A549 (cell line): ENCODE measurements around the gene MPP2. TPM values are rescaled to one million over a fixed set of nuclear protein-coding genes. Genes with fewer than 3 reads are reported as not detected.

Experiments used
- ATAC-seq, 2 experiments: fragments of 200-7000 bp in 1 of 2; fragments of >200 bp in 1 of 2; cut with Nextera tagmentation in 1 of 2; cut with Tn5 transposase in 1 of 2; 3 replicates each; pipeline versions ENCODE4 v1.8.0 to v1.9.1; 2018 to 2020; ENCODE audit warnings: mild to moderate bottlenecking in 1 of 2, moderate library complexity in 1 of 2
- CTCF ChIA-PET: fragments of 300-600 bp; sonication (Branson Sonifier 250); formaldehyde crosslinking; extraction: SDS; loops from one replicate; lab custom pipeline; 2021; ENCODE audit warnings: antibody characterized with exemption, inconsistent platforms; lab: Yijun Ruan, JAX
- POLR2A ChIA-PET: fragments of 350-600 bp; formaldehyde crosslinking; extraction: SDS; loops from one replicate; lab custom pipeline; 2021; ENCODE audit warnings: antibody characterized with exemption, inconsistent platforms; lab: Yijun Ruan, JAX
- DNase-seq, 2 experiments: peaks; one replicate each; pipeline versions ENCODE4 v3.0.0 to v3.0.0-alpha.2; 2011 to 2016; ENCODE audit warnings: low read depth in 1 of 2, low spot score in 1 of 2
- FAIRE-seq: peaks from 2 replicates; lab custom pipeline; 2011; peaks lifted over from hg19 to GRCh38; lab: Jason Lieb, UNC
- H3K27ac ChIP-seq, 2 experiments: fragments of >200 bp; sonication (Bioruptor Twin); formaldehyde crosslinking; 3 replicates each; pipeline ENCODE4 v1.5.1; 2016 to 2017
- H3K4me1 ChIP-seq: fragments of >200 bp; sonication (Bioruptor Twin); formaldehyde crosslinking; 3 replicates; pipeline ENCODE4 v1.6.1; 2016
- H3K4me2 ChIP-seq: fragments of >200 bp; sonication (Bioruptor Twin); formaldehyde crosslinking; 3 replicates; pipeline ENCODE4 v1.6.1; 2016
- H3K4me3 ChIP-seq: fragments of >200 bp; sonication (Bioruptor Twin); formaldehyde crosslinking; 3 replicates; pipeline ENCODE4 v1.5.1; 2016
- H3K9me3 ChIP-seq: fragments of >200 bp; sonication (Bioruptor Twin); formaldehyde crosslinking; 3 replicates; pipeline ENCODE4 v1.6.1; 2016
- CEBPB ChIP-seq, 2 experiments: fragments of >200 bp in 1 of 2; sonication (Bioruptor Twin) in 1 of 2; formaldehyde crosslinking in 1 of 2; IDR thresholded peaks; 2 replicates each; pipeline ENCODE4 v1.6.1; 2012 to 2016
- EHF ChIP-seq: fragments of 250-450 bp; sonication (Bioruptor Pico); IDR thresholded peaks from 2 replicates; pipeline ENCODE4 v1.5.0; 2020; ENCODE audit warnings: mild to moderate bottlenecking
- EHMT2 ChIP-seq: fragments of 200-600 bp; sonication (generic); IDR thresholded peaks from 2 replicates; pipeline ENCODE4 v1.6.1; 2016; ENCODE audit warnings: antibody characterized with exemption, low read depth, mild to moderate bottlenecking, moderate library complexity
- EP300 ChIP-seq, 2 experiments: fragments of >200 bp; sonication (Bioruptor Twin); formaldehyde crosslinking; IDR thresholded peaks; 2 replicates in 1 of 2; 3 replicates in 1 of 2; pipeline ENCODE4 v1.6.1; 2016 to 2017
- HDAC2 ChIP-seq: fragments of 200-600 bp; sonication (generic); IDR thresholded peaks from 2 replicates; pipeline ENCODE4 v1.6.1; 2016
- HOXA7 ChIP-seq: fragments of 250-450 bp; sonication (Bioruptor Pico); IDR thresholded peaks from 2 replicates; pipeline ENCODE4 v1.5.0; 2020; ENCODE audit warnings: mild to moderate bottlenecking, moderate library complexity
- JUN ChIP-seq, 2 experiments: fragments of >200 bp; sonication (Bioruptor Twin); formaldehyde crosslinking; IDR thresholded peaks; 2 replicates in 1 of 2; 3 replicates in 1 of 2; pipeline ENCODE4 v1.6.1; 2016 to 2017
- MAX ChIP-seq: IDR thresholded peaks from 2 replicates; pipeline ENCODE4 v1.6.1; 2012
- MYC ChIP-seq: IDR thresholded peaks from 2 replicates; pipeline ENCODE4 v1.6.1; 2012; ENCODE audit warnings: mild to moderate bottlenecking, inconsistent platforms, low read length, improper control_type of control experiment, borderline replicate concordance
- NPAS2 ChIP-seq: fragments of 250-450 bp; sonication (Bioruptor Pico); IDR thresholded peaks from 2 replicates; pipeline ENCODE4 v1.8.0; 2022; ENCODE audit warnings: mild to moderate bottlenecking, moderate library complexity, borderline replicate concordance
- PHF8 ChIP-seq: fragments of 200-600 bp; sonication (generic); IDR thresholded peaks from 2 replicates; pipeline ENCODE4 v1.6.1; 2016; ENCODE audit warnings: low read depth, mild to moderate bottlenecking, antibody characterized with exemption, moderate library complexity, borderline replicate concordance
- POLR2AphosphoS2 ChIP-seq: conservative IDR thresholded peaks from 2 replicates; pipeline ENCODE4 v1.6.1; 2012; ENCODE audit warnings: low read length, improper control_type of control experiment, inconsistent platforms
- RCOR1 ChIP-seq: fragments of 150-350 bp; IDR thresholded peaks from 2 replicates; pipeline ENCODE4 v1.6.1; 2014; ENCODE audit warnings: antibody characterized with exemption, low read length, low read depth
- REST ChIP-seq: fragments of 200-600 bp; sonication (generic); IDR thresholded peaks from 2 replicates; pipeline ENCODE4 v1.6.1; 2016; ENCODE audit warnings: antibody characterized with exemption, mild to moderate bottlenecking, moderate library complexity
- USF2 ChIP-seq: fragments of 450-650 bp; IDR thresholded peaks from 2 replicates; pipeline ENCODE4 v1.6.1; 2014; ENCODE audit warnings: antibody characterized with exemption
- ZFP36 ChIP-seq: fragments of 450-650 bp; IDR thresholded peaks from 2 replicates; pipeline ENCODE4 v1.6.1; 2014; ENCODE audit warnings: borderline replicate concordance; ENCODE audit not compliant: partially characterized antibody
- WGBS: methylation state at CpG from one replicate; pipeline ENCODE4 v1.1.6; 2017; ENCODE audit errors: missing lambda C conversion rate; 5-methylcytosine and 5-hydroxymethylcytosine counted together
- polyA plus RNA-seq, 4 experiments: library from polyadenylated mRNA; depleted of rRNA in 3 of 4; stranded (reverse); fragments of >200 nt; fragmentation: RNase III in 1 of 4; extraction: RNeasy Plus Mini Kit Qiagen cat#74134 plus additional on column Dnase treatment in 1 of 4; gene quantifications; 2 replicates in 3 of 4; 3 replicates in 1 of 4; pipeline ENCODE4 v1.2.3, GENCODE V29; 2011 to 2017
- TF ChIP-seq, protein P1 (sequence below): fragments of >200 bp; sonication (Bioruptor Twin); formaldehyde crosslinking; IDR thresholded peaks from 2 replicates; pipeline ENCODE4 v1.6.1; 2016

Gene MPP2
- polyA plus RNA-seq, 2 of the 4 experiments (the other 2 are of a cell fraction), result 3.8 to 4.2 TPM

DNA sequence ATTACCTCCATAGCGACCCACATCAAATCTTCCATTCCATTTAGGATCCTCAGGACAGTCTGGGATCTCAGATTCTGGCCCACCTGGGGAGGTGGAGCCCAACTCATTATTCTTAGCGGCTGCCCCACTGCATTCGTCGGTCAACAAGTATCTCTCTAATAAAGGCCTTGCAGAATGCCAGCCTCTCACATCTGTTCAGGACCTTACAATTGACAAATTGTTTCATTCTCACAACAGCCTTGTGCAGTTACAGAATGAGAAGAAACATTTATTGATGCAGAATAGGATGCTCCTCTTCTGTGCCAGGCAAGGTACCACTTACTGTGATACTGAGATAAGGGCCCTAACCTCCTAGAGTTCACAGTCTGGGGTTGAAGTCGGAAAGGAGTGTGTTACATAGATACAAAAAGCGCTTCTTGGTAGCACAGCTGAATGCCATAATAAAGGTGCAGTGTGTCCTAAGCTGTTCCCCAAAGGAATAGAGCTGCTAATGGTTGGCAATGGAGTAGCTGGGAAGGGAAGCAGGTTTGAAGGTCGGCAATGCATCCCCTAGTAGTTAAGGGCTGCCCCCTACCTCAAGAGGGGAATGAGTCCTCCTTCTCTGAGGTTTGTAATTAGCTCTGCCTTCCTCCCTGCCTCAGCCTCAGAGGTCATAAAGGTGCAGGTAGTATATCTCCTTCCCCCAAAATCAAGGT lies 2.3 kb upstream of the MPP2 start:
- DNase-seq, result no peak
- no peak for TF ChIP-seq NPAS2 (CRISPR knock-in tag)
- TF ChIP-seq USF2, result no peak
- TF ChIP-seq MYC, result no peak
- TF ChIP-seq ZFP36, result no peak
- WGBS, result 61% methylated on average over 7 of the region's 7 CpGs
- ATAC-seq, result no peak
- Histone ChIP-seq H3K4me3 (no peak overlapping the region), H3K9me3 (no peaks in the 10 kb centered on the region), H3K4me1 (peaks cover 24% of the 10 kb centered on the region), H3K4me2 (no peak overlapping the region), H3K27ac (no peak overlapping the region)
- POLR2A ChIA-PET, result no interaction called here
- FAIRE-seq, result no peak
- CTCF ChIA-PET, result interaction anchor here (0.5 to 25.9 kb wide), 43 partner anchors 13 to 1261 kb away, joined by 3 to 412 read pairs (median 4); partner anchors contain the start of gene PPY

DNA sequence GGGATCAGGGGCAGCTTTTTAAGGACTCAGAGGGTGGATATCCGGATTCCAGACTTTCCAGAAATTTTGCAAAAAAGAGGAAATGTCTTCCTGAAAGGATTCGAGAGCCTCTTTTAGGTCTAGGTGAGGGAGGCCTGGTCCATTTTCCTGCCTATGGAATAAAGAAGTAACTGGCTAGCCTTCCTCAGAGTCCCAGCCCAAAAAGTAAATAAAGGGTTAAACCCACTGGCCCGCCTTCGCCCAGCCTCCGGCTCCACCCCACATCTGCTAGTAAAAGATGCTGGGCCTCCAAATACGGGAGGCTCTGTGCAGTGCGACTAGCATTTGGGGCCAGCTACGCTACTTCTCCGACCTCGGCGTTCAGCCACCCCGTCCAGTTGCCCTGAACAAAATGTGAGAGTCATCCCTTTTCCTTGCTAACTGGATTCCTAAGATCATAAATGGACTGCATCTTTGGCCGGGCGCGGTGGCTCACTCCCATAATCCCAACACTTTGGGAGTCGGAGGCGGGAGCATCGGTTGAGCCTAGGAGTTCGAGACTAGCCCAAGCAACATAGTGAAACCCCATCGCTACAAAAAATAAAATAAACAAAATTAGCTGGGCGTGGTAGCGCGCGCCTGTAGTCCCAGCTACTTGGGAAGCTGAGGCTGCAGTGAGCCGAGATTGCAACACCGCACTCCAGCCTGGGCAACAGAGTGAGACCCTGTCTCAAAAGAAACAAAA lies 824 bp upstream of the MPP2 start:
- peak; percentile 4 to 67; a peak in 3 of 6 replicates for ATAC-seq
- ChIA-PET CTCF (interaction anchor here (0.6 to 25.9 kb wide), 13 partner anchors 8 to 133 kb away, joined by 3 to 412 read pairs (median 13); partner anchors contain the start of gene PPY), POLR2A (no interaction called here)
- Histone ChIP-seq H3K4me3 (peak overlapping the region; percentile 46; the same call in 2 of the 3 replicates), H3K27ac (peak overlapping the region in 1 of 2 experiments; percentile 74; a peak in 2 of 6 replicates), H3K9me3 (no peaks in the 10 kb centered on the region), H3K4me1 (peaks cover 24% of the 10 kb centered on the region), H3K4me2 (peak overlapping the region; percentile 99)
- peak; percentile 56 to 77 for DNase-seq
- 55% methylated on average over 26 of the region's 26 CpGs for WGBS
- TF ChIP-seq, protein P1, sequence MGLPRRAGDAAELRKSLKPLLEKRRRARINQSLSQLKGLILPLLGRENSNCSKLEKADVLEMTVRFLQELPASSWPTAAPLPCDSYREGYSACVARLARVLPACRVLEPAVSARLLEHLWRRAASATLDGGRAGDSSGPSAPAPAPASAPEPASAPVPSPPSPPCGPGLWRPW, result no peak
- TF ChIP-seq EP300 (IDR thresholded peaks at IDR 0.05) (0 out of 5 replicates have a peak, but pooled peaks of 1 of the 2 experiments have one; percentile 21), NPAS2 (CRISPR knock-in tag) (no peak), MAX (0 out of 2 replicates have a peak, but pooled peaks have one; percentile 14)
- FAIRE-seq, result no peak

- ATAC-seq (peak; percentile 3 to 16; a peak in 3 of 6 replicates), DNase-seq (no peak), FAIRE-seq (no peak)
- no peaks in the 10 kb centered on the region for H3K9me3 ChIP-seq
- POLR2A ChIA-PET, result no interaction called here
- TF ChIP-seq EHF (CRISPR knock-in tag), result no peak
- TF ChIP-seq CEBPB (IDR thresholded peaks at IDR 0.05), result peak in 1 of 2 experiments; percentile 37; a peak in 1 of 4 replicates
- WGBS, result 20% methylated on average over 24 of the region's 29 CpGs
- CTCF ChIA-PET, result interaction anchor here (0.6 to 25.9 kb wide), 8 partner anchors 9 to 233 kb away, joined by 3 to 412 read pairs (median 49); partner anchors contain the start of gene PPY
- H3K4me3 ChIP-seq, result peak overlapping the region; percentile 46
- peak overlapping the region; percentile 99 for H3K4me2 ChIP-seq
- peaks cover 24% of the 10 kb centered on the region for H3K4me1 ChIP-seq
- H3K27ac ChIP-seq, result peak overlapping the region; percentile 23 to 74; a peak in 4 of 6 replicates
Measured at GRCh38 chr17:43906951-43907424, 348 bp downstream of the MPP2 start.

DNA sequence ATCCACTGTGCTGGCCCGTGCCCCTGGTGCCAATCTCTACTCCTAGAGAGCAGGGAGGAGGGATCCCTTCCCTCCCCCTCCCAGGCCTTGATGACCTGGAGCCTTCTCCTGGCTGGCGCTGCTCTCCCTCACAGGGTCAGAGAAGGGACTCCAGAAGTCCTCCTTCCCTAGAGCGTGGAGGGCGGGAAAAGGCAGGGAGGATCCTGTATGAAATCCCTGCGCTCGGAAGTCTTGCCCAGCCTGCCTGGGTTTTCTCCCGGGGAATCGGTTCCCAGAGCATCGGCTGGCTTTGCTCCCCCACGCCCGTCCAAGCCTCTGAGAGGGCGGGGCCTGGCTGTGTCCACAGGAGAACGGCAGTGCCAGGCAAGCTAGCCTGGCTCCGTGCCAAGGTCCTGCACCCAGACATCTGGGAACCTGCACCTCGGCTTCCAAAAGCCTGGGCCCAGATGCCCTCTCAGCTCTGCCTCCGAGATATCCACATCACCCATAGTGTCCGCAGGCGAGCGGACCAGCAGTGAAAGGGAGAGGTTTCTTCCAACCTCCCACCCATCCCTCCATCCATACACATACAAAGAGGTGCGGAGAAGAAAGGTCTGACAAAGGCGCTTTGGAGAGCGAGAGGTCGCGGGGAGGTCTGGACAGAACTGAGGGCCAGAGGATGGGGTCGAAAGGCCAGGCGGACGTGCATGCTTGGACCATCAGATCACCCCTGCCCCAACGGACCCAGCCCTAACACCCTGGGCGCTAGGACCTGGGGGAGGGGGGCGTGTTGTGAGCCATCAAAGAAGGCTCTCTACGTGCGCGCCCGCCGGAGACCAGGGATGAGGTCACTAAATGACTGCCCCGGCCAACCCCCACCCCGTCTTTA lies 1.1 kb downstream of the MPP2 start:
- peak overlapping the region; percentile 99 for H3K4me2 ChIP-seq
- ChIA-PET POLR2A (no interaction called here), CTCF (interaction anchor here (1.5 to 25.9 kb wide), 5 partner anchors 11 to 74 kb away, joined by 3 to 412 read pairs (median 189); partner anchors contain the start of gene PPY)
- peaks cover 27% of the 10 kb centered on the region for H3K4me1 ChIP-seq
- H3K27ac ChIP-seq, result peak overlapping the region in 1 of 2 experiments; percentile 74; a peak in 3 of 6 replicates
- DNase-seq, result peak; percentile 54 to 60
- FAIRE-seq, result no peak
- 36% methylated on average over 30 of the region's 37 CpGs for WGBS
- no peaks in the 10 kb centered on the region for H3K9me3 ChIP-seq
- peak; percentile 52 to 66; a peak in 3 of 6 replicates for ATAC-seq
- peak overlapping the region; percentile 46 for H3K4me3 ChIP-seq
- TF ChIP-seq CEBPB (IDR thresholded peaks at IDR 0.05) (no peak), ZFP36 (no peak), POLR2AphosphoS2 (no peak), EHMT2 (no peak), USF2 (no peak), HOXA7 (CRISPR knock-in tag) (no peak), HDAC2 (no peak), RCOR1 (no peak), REST (no peak), JUN (IDR thresholded peaks at IDR 0.05) (no peak), PHF8 (no peak)
